ENCODE measurements around the gene SRGAP2. TPM values are rescaled to one million over a fixed set of nuclear protein-coding genes. Genes with fewer than 3 reads are reported as not detected.
"Not testable (repeated sequence)": the region's sequence is repeated elsewhere in the genome, so short reads cannot be mapped to it uniquely, and the experiment has no call there.

Gene SRGAP2
- total RNA-seq, 1 donor: 67.8 TPM

DNA sequence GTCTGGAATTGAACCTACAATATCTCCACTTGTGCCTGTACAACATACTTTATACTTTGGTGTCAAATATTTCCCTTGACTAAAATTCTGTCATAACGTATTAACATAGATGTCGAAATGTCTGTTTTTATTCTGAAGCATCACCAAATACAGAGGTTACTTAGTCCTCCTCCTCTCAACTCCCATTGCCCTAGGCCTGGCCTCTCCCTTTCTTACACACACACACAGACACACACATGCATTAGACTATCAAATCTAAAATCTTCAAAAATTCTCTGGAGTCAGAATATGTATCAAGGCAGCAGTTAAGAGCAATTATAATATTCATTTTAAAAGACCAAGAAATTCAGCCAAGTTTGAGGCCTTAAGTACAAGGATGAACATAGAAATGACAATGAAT lies 8.2 kb upstream of the SRGAP2 start:
- DNase-seq (ENCODE audit: low read depth): not testable (repeated sequence)

DNA sequence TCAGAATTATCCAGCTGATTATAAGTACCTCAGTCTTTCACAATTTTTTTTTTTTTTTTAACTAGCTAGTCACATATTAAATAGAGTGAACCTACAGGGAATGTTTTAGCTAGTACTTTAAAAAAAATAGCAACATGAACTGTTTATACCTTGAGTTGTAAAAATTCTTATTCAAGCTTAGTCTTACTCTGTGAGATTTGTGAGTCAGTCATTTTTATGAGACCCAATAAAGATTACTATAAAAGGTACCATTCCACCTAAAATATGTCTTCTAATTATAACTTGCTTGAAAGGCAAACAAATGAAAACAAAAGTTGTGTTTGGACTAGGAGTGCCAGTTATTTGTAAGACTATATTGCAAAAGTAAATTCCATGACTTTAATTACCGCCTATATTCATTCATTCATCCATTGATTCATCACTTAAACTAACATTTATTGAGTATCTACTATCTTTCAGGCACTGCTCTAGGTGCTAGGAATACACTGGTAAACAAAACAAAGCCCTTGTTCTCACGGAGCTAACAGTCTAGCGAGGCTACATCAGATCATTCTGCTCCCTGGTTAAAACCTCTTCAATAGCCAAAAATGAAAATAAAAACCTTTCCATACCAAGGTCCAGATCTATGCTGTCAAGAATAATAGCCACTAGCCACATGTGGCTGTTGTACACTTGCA lies 6.5 kb upstream of the SRGAP2 start:
- DNase-seq (ENCODE audit: low read depth); H3K4me3 ChIP-seq (ENCODE audit: low read depth, low read length): not testable (repeated sequence)

More for the DNA sequence above, 8.2 kb upstream of the SRGAP2 start:
- not testable (repeated sequence) for H3K4me3 ChIP-seq (ENCODE audit: low read depth, low read length)

DNA sequence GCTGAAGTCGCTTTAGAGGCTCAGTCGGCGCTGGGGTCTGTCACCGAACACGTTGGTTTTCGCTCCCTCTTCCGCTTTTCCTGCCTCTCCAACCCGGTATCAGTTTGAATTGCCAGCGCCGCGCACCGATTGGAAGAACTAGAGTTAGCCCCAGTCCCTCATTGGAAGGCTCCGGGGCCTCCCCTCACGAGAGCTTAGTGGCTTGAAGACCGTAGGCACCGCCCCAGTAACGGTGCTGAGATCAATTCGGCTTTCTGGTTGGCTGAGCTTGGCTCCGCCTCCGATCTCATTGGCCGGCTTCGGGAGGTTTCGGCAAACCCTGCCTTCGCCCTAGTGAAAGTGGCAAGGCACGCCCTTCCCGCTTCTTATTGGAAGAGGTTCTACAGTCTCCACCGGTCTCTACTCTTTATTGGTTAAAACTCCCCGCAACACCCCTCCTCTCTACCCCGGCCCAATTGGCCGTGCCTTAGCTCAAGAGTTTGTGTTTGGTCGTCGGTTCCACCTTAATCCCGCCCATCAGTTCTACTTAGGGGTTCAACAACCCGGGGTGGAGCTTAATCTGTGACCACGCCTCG lies 465 bp upstream of the SRGAP2 start, which contains the start of gene FAM72A:
TSS of gene FAM72A (minus strand) at position 51 of the 575 bp plus-strand sequence. CDS start 814 bp downstream, outside the sequence.
- peak within 1 kb of the TSS; percentile 59 for H3K4me3 ChIP-seq (ENCODE audit: low read depth, low read length)

DNA sequence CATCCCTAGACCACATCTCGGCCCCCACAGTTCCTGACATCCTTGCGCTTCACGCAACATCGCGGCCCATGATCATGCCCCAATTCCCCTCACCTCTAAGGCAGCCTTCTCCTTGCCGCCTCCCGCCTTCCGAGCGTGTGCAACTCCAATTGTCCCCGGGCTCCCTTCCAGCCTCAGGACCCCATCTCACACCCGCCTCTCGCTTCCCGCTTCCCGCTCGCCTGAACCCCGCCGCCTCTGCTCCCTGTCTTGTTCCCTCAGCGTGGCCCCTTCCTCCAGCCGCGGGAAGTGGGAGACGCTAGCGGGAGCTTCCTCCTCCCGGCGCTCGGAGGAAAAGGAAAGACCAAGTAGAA lies 794 bp downstream of the SRGAP2 start:
- peak overlapping the region; percentile 59 for H3K4me3 ChIP-seq (ENCODE audit: low read depth, low read length)
- DNase-seq (ENCODE audit: low read depth): not testable (repeated sequence)

More for the DNA sequence above, 465 bp upstream of the SRGAP2 start, which contains the start of gene FAM72A:
- DNase-seq (ENCODE audit: low read depth): peak; percentile 100

DNA sequence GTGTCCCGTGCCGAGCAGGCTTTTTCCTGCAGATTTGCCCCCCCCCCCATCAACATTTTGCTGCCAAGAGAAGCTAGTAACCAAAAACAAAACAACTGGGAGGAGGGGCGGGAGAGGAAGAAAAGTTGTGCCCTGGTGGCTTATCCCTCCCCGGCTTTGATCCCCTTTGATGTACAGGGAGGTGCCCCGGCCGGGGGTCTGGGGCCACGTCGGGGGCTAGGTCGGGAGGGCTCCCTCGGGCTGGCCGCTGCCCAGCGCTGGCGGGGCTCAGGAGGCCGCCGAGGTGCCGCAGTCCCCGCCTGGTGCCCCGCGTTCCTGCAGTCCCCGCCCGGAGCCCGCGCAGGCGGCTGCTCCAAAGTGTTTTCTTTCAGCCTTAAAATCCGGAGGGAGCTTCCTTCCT lies 1.5 kb downstream of the SRGAP2 start:
- peak; percentile 1 for DNase-seq (ENCODE audit: low read depth)
- H3K4me3 ChIP-seq (ENCODE audit: low read depth, low read length): peak overlapping the region; percentile 54

DNA sequence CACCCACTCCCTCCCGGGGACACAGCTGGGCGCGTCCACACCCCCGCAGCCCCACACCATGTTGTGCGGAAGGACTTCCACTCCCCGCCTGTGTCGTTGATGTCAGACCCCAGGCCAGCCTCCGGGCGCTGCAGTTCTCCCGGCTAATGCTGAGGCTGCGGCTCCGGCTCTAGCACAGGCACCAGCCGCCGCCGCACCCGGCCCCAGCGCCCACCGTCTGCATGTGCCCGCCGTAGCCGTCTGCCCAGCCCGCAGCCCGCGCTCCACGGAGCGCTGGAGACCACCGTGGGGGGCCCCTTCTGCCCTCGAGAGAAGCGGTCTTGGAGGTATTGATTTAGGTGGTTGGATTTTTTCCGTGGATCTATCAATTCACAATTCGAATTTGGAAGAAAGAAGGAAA lies 2.2 kb downstream of the SRGAP2 start:
- DNase-seq (ENCODE audit: low read depth): not testable (repeated sequence)

DNA sequence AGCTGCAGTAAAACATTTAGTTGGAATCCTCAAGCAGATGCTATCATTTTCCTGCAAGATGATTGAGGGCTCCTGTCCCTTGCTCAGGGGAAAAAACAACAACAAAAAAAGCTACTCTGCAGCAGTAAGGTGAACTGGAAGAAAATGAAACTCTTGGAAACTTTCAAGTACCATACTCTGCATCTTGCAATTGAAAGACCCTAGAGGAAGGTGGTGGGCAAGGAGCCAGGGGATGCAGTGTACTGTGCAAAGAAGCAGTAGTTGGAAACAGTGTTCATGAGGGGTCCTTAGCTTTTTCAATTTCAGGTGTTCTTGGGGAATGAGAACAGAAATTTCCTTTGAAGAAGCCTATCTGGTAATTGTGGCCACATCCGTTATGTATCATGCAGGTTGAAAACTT lies 7.5 kb downstream of the SRGAP2 start:
- peak; percentile 0 for DNase-seq (ENCODE audit: low read depth)

More for the DNA sequence above, 2.2 kb downstream of the SRGAP2 start:
- H3K4me3 ChIP-seq (ENCODE audit: low read depth, low read length): peak overlapping the region; percentile 52

DNA sequence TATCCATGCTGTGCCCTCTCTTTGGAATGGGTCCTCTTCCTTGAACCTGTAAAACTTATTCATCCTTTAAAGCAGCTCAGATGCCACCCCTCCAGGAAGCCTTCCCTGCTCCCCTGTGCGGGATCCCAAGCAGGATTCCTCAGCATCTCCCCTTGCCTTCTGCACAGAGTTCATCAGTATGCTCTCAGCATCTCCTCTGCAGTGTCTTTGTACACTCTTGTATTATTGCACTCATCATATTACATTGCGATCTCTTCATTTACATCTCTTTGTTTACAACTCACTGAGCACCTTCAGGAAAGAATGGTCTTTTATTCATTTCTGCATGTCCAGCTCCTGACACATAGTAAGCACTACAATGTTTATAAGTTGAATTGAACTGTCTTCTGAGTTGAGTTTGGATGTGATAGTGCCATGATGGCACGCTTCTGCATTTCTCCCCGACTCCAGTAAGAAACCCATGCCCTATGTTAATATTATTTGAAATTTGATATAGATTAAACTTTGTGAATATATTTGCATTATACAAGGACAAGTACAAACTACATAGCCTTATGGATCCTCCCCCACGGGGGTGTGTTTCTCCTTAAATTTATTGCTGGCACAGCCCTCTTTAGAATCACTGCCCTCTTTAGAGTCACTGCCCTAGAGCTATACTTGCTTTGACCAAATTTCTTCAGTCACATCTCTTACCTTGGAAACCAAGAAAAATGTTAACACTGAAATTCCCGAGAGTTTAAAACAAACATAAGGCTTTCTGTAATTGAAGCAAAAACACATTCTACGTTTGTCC lies 12.5 kb downstream of the SRGAP2 start:
- DNase-seq (ENCODE audit: low read depth); H3K4me3 ChIP-seq (ENCODE audit: low read depth, low read length): not testable (repeated sequence)

More for the DNA sequence above, 7.5 kb downstream of the SRGAP2 start:
- H3K4me3 ChIP-seq (ENCODE audit: low read depth, low read length): not testable (repeated sequence)

DNA sequence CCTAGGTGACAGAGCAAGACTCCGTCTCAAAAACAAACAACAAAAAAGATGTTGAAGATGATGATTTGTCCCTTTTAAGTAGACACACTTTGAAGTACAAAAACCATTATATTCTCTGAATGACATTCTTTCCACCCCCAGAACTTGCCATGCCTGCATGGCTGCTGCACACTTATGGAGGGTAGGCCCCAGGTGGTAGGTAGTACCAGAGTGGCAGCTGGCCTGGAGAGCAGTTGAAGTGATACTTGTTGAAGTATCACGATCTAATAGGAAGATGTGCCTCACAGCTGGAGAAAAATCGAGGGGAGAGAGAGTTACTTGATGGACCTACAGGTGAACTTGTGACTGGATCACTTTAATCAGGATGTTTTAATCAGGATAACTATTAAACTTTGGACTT lies 14.9 kb downstream of the SRGAP2 start:
- H3K4me3 ChIP-seq (ENCODE audit: low read depth, low read length); DNase-seq (ENCODE audit: low read depth): not testable (repeated sequence)

DNA sequence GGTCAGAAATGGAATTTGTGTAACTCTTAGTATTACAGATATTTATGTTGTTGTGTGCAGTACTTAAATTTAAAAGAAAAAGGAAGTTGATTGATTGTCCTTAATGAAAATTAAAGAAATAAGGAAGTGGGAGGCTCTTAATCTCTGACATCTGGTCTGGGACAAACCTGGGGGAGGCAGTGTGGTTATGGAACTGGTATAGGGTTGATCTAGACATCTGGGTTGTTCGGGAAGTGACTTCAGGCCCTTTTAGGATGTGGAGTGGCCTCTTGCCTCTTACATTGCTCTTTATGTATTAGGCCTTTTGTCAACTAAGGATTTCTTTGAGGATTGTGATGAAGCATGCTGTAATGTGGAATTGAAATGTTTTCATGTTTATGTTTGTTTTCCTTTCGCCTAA lies 15.4 kb downstream of the SRGAP2 start:
- H3K4me3 ChIP-seq (ENCODE audit: low read depth, low read length); DNase-seq (ENCODE audit: low read depth): not testable (repeated sequence)

DNA sequence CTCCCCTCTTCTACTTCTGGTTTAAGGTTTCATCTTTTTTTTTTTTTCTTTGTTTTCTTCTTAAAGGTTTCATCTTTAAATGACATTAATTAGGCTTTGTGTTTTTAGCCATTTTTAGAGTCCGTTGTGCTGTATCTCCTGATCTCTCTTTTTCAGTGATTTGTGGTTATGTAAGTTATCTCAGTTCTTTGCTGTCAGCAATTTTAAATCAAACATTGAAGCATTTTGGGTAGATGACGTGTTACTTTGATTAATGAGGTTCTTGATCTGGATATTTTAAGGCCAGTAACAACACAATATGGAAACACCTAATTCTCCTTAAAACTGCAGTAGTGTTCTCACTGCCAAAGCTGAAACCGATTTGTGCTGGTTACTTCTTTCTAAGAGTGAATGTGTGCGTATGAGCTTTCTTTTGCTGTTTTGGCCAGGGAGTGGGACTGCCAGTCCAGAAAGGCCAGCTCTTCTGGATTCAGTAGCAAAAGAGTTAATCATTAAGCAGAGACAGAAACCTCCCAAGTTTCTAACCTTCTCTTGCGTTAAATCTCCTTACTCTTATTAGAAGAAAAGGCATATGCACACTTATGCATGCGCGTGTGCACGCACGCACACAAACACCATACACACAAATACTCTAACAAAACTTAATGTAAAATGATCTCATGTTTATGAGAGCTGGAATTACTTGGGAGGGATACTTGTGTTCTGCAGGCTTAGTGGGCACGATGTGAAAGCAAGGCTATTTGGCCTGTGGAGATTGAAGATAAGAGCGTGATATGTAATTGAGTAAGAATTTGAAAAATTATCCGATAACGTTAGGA lies 16.4 kb downstream of the SRGAP2 start:
- H3K4me3 ChIP-seq (ENCODE audit: low read depth, low read length); DNase-seq (ENCODE audit: low read depth): not testable (repeated sequence)

DNA sequence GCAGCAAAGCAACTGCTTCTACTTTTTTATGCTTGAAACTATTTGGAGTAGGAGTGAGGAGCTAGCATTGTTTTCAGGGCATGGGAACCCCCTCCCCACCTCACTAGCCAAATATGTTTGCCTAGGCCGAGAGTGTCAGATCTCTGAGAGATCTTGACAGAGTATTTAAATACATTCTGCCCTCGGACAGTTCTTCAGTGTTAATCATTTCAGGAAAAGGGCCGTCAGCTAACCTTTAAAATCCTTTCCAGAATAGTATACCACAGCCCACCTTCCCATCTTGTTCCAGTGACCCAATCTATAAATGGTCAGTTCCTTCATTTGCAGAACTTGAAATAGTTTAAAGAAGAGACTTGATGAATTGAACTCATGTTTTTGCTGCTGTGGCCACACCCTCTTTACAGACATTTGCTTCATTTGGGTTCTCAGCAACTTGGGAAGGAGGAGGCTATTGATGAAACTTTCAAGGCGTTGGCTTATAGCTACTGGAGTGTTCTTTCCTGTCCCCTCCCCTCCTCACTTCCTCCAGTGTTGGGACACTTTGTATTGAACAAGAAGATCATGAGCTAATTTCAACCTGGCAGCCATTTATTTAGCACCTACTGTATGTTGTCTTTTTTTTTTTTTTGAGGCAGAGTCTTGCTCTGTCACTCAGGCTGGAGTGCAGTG lies 17.1 kb downstream of the SRGAP2 start:
- DNase-seq (ENCODE audit: low read depth): peak; percentile 30
- H3K4me3 ChIP-seq (ENCODE audit: low read depth, low read length): not testable (repeated sequence)

DNA sequence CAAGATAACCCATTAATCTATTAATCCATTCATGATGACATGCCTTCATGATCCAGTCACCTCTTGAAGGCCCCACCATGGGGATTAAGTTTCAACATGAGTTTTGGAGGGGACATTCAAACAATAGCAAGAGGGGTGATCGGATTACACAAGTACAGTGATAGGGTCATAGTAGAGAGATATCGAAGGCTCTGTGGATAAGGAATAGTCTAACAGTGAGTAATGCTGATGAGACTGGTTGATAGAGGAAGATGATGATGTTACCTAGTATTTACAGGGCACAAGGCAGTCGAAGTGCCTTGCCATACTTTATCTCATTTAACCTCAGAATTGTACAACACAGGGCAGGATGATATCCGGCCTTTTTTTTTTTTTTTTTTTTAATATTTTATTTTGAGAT lies 18.2 kb downstream of the SRGAP2 start:
- not testable (repeated sequence) for DNase-seq (ENCODE audit: low read depth); H3K4me3 ChIP-seq (ENCODE audit: low read depth, low read length)

DNA sequence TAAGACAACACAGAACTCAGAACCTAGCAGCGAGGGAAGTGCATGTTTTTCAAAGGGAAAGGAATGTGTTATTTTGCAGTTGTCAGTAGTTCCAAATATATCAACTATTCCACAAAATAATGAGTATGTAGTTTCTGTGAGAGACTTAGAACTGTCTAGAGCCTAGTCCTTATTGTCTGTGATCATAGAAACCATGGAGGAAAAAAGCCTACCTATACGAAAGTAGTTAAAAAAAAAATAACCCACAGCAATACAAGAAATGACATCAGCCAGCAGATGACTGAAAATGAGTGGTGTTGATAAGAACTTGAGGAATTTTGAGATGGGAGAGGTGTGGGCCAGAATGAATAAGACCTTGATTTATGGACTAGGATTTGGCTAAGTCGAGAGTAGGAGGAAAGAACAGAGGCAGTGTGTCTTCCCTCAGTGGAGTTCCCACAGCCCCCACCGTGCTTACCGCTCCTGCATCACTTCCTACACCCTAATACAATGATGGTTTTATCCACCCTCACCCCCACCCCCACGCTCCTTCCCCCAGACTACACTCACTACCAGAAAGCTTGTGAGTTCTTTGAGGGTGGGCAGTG lies 20.9 kb downstream of the SRGAP2 start:
- DNase-seq (ENCODE audit: low read depth): peak; percentile 1
- H3K4me3 ChIP-seq (ENCODE audit: low read depth, low read length): not testable (repeated sequence)

DNA sequence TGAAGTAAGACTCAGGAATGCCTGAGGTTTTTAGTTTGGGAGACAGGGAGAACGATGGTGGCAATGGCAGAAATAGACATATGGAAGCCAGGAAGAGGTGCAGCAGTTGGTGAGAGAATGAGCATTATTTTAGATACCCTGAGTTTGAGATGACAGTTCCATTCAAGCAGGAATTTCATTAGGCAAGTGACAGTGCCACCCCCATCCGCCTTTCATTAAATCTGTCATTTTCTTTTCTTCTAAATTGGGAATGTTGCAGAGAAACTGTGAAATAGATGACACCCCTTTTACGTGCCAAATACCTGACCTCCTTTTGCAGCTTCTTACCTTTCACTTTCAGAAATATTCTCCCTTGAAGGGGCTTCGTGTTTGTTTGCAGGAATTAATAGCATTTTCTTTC lies 22.0 kb downstream of the SRGAP2 start:
- not testable (repeated sequence) for DNase-seq (ENCODE audit: low read depth); H3K4me3 ChIP-seq (ENCODE audit: low read depth, low read length)

DNA sequence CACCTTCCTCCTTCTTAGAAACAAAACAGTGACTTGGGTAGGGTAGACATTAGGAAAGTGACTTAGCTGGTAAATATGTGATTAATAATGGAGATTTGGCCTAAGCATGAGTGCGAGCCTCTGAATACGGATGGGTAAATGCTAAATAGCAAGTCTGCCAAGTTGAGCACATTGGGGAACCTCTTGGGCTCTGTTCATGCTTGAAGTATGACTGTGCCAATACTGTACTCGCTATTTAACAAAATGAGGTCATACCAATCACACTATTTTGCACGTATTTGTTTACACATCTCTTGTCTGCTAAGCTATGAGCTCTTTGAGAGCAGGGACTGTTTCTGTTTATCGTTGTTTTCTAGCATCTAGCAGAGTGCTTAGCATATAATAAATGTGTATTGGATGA lies 23.5 kb downstream of the SRGAP2 start:
- not testable (repeated sequence) for DNase-seq (ENCODE audit: low read depth)

DNA sequence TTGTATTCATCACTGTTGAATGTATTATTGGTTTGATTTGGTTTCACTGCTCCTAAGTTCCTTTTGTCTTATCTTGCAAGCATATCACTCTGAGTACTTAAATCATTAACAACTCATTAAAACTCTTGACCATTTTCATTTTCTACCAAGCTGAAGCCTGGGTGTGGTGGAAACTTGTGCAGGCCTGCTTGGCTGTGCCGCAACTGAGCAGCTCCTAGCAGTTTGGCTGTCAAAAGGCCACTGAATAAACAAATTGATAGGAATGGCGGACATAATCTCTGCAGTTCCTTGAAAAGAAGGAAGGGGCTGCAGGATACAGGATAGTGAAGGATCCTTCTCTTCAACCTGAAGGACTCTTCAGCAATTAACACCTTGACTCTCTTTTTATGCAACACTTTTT lies 25.9 kb downstream of the SRGAP2 start:
- H3K4me3 ChIP-seq (ENCODE audit: low read depth, low read length); DNase-seq (ENCODE audit: low read depth): not testable (repeated sequence)

More for the DNA sequence above, 23.5 kb downstream of the SRGAP2 start:
- not testable (repeated sequence) for H3K4me3 ChIP-seq (ENCODE audit: low read depth, low read length)

DNA sequence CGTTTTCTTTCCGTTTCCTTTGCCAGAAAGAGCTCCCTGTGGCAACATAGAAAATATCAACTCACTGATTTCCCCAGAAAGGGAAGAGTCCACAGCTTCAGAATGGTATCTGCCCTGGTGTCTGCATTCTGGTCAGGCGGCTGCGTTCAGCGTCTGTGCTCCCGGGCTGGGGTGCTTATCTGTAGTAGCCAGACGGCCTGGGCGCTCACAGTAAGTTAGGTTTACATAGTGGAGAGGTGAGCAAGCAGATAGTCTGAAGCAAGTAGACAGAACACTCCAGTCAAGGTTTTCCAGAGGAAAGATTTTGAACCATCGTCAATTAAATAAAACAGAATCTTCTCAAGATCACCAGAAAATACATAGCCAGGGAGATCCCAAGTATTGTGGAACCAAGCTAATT lies 28.6 kb downstream of the SRGAP2 start:
- not testable (repeated sequence) for H3K4me3 ChIP-seq (ENCODE audit: low read depth, low read length); DNase-seq (ENCODE audit: low read depth)
